ENCODE data around the gene LRMDA.

- TF ChIP-seq CTCF (IDR thresholded peaks at IDR 0.05) (no peak), POLR2A (IDR thresholded peaks at IDR 0.05) (no peak)
Observed at GRCh38 chr10:75538765-75539164, 107.3 kb downstream of the LRMDA start.
